Adrenal gland (tissue), 5 donors: ENCODE measurements around the gene MEGF11.

Experiments
- CTCF ChIP-seq, 6 experiments: fragments of 450-650 bp in 4 of 6; fragments of 200-600 bp in 2 of 6; sonication (generic) in 1 of 6; IDR thresholded peaks; 1 replicate in 5 of 6; 2 replicates in 1 of 6; pipeline versions ENCODE4 v1.5.1 to v1.8.0; 2016 to 2021; ENCODE audit warnings: antibody characterized with exemption in 6 of 6, mild to moderate bottlenecking in 2 of 6, moderate library complexity in 1 of 6
- POLR2A ChIP-seq, 2 donors: fragments of 450-650 bp; IDR thresholded peaks; one replicate each; pipeline ENCODE4 v1.6.1; 2017; ENCODE audit warnings: antibody characterized with exemption in 2 of 2, mild to moderate bottlenecking in 2 of 2, moderate library complexity in 1 of 2
- donor health status: DM: no; HTN: no; CAD: no.

DNA sequence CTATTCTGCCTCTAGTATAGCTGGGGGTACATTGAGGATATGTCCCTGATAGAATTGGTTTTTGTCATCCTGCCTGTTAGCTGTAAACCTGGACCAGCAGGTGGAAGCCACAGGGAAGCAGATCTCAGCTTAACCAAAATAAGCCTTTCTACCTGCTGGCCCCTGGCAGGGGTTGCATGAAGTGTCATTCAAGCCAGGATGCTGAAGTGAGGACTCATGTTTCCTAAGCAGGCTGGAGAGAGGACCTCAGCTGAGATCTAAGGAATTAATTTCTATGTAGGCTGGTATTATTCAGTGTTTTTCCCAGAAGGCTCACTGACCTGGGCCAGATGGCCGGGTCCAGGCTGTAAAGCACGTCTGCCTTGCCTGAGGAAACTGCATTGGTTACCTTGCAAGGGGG is 128.9 kb downstream of the MEGF11 start:
- TF ChIP-seq CTCF (IDR thresholded peaks at IDR 0.05) (no peak), POLR2A (IDR thresholded peaks at IDR 0.05) (no peak)
